GM18868 (cell line): ENCODE data around the gene TXNRD2.
"Not testable (repeated sequence)": the region's sequence is repeated elsewhere in the genome, so short reads cannot be mapped to it uniquely, and the experiment has no call there.

Experiments used
- ATAC-seq: cut with Tn5 transposase; IDR thresholded peaks from one replicate; pipeline ENCODE4 v1.9.1; 2021; ENCODE audit warnings: mild to moderate bottlenecking, moderate library complexity; ENCODE audit not compliant: unreplicated experiment

TXNRD2 gene

DNA sequence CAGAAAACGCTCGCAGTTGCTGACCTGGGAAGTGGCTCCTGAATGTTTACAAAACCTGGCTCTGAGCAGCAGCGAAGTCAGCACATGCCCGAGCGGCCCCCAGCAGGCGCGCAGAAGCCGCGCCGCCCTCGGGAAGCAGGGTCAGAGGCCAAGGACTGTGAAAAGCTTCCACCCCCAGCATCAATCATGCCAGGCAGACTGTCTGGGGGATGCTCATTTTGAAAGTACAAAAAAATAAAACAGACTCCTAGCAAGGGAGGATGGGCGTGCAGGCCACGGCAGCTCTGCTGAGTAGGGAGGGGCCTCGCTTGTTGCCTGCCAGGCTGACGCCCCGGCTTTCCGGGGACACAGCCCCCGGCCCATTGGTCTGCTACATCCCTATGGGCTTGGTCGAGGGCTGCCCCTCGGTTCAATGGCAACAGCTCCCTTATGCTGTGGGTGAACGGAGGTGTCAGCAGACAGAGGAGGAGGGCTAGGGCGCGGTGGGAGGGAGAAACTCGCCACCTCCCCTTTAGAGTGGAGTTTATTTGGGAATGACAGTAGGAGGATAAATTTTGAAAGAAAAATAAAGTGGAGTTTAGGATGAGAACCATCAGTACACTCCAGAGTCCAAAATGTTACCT, 49.2 kb downstream of the TXNRD2 start:
- ATAC-seq = peak; percentile 31

- peak; percentile 55 for ATAC-seq
These were observed 50.0 kb downstream of the TXNRD2 start for GRCh38 chr22:19891317-19892256.

- no peak for ATAC-seq
These were observed 50.9 kb downstream of the TXNRD2 start for GRCh38 chr22:19890502-19891316.

DNA sequence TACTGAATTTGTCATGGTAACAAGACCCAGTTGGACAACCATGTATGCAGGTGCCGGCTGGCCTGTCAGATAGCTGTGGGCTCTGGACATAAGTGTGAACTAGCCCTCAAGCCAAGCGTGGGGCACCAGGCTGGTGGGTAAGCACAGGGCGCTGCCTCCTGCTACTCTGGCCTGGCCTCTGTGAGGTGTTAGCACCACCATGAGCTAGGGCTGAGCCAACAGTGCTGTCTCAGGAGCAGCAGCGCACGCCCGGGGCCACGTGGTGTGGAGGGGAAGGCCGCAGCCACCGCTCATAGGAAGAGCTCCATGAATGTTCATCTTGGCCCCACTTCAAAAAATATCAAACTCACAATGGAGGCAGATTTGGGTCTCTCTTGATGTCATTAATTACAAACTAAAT, 51.7 kb downstream of the TXNRD2 start:
- no peak for ATAC-seq

- no peak for ATAC-seq
These were observed 53.4 kb downstream of the TXNRD2 start for GRCh38 chr22:19888131-19888746.

DNA sequence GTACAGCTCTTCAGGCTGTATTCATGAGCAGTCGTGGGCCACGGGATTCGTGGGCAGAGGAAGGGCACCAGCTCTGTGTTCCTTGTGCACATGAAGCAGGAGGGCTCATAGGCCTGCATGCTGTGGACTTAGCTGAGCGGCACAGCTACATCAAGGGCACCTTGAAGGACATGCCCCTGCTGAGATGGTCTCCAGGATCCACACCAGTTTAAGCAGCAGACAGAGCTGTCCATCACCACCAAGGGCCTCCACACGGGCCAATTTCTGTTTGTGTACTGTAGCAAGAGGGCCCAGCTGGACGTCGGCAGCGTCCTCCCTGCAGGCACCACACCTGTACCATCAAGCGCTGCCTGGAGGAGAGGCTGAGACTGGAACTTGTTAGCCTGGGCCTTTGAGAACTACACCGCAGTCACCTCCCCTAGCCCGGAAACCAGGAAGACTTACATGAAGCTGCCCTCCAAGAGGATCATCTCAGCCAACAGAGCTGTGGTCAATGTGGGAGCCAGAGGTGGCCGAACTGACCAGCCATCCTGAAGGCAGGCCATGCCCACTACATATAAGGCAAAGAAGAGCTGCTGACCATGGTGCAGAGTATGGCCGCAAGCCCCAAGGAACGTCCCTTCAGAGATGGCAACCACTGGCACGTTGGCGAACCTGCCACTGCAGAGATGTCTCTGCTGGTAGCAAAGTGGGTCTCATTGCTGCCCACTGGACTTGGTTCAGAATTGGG, 54.2 kb downstream of the TXNRD2 start:
- no peak for ATAC-seq

GRCh38 chr22:19886605-19887255, 54.9 kb downstream of the TXNRD2 start:
- ATAC-seq = no peak

GRCh38 chr22:19885841-19886592, 55.6 kb downstream of the TXNRD2 start:
- no peak for ATAC-seq

DNA sequence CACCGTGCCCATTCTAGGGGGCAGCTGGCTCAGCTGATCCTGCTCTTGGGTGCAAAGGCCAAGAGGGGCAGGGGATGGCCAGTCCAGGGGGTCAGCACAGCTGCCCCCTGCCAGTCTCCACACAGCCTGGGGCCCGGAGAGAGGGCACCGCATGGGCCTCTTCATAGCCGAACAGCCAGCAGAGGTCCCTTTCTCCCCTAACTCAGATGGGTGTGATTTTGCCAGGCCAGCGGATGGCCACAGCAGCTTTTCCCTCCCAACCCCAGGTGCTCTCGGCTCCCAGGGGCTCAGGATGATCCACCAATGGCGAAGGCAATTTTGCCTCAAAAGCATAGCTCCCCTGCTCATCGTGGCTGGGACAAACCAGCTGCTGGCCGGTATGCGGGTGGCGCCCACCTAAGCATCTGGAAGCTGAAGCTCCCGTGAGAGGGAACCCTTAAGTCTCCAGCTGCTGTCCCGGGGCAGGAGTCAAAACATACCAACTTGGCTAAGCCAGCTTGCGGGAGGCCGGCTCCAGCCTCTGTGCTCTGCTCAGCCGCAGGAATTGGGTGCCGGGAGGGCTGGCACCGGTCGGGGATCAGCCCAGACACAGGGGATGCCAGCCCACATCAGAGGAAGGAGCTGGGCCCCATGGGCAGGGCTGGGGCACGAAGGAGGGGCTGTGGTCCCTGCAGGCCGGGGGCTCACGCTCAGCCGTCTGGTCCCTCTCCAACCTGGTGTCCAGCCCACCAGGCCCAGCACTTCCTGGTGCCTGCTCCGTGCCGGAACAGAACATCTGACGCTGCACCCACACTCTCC, 56.5 kb downstream of the TXNRD2 start:
- ATAC-seq = no peak

DNA sequence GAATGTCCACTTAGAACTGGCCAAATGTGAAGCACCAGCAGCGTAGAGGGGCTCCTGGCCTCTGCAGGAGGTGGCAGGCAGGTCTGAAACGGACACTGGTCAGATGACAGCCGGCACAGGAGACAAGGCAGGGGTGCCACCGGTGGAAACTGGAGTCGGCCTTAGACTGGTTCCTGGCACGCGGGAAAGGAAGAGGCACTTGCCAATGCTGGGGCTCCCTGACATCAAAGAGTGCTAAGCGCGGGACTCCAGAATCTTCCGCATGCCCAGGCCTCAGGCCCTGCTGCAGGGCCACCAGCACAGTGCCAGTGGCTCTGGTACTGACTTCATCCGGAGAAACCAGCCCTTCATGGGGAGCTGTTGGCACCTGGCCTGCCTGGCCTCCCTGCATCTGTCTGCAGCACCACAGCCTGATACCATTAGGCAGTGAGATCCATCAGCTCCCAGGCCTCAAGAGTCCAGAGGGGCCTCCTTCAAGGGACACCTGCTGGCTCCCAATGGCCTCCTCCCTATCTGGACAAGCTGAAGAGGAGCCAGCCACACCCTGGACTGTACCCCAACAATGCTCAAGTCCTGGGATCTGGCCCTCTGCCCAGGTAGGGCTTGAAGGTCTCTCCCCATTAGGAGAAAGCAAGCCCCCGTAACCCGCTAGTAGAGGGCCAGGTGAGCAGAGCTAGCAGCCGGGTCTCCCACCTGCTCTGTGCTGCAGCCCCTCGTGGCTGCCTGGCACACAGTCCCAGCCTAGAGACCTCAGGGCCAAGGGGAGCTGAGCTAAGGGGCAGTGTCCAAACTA, 57.3 kb downstream of the TXNRD2 start:
- no peak for ATAC-seq

DNA sequence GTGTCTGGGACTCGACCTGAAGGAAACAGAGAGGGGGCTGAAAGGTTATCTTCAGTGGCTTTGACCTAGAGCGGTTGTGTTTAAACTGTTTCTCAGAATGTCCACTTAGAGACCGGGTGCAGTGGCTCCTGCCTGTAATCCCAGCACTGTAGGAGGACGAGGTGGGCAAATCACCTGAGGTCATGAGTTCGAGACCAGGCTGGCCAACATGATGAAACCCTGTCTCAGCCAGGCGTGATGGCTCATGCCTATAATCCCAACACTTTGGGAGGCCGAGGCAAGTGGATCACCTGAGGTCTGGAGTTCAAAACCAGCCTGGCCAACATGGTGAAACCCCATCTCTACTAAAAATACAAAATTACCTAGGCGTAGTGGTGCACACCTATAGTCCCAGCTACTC, 58.2 kb downstream of the TXNRD2 start:
- not testable (repeated sequence) for ATAC-seq

DNA sequence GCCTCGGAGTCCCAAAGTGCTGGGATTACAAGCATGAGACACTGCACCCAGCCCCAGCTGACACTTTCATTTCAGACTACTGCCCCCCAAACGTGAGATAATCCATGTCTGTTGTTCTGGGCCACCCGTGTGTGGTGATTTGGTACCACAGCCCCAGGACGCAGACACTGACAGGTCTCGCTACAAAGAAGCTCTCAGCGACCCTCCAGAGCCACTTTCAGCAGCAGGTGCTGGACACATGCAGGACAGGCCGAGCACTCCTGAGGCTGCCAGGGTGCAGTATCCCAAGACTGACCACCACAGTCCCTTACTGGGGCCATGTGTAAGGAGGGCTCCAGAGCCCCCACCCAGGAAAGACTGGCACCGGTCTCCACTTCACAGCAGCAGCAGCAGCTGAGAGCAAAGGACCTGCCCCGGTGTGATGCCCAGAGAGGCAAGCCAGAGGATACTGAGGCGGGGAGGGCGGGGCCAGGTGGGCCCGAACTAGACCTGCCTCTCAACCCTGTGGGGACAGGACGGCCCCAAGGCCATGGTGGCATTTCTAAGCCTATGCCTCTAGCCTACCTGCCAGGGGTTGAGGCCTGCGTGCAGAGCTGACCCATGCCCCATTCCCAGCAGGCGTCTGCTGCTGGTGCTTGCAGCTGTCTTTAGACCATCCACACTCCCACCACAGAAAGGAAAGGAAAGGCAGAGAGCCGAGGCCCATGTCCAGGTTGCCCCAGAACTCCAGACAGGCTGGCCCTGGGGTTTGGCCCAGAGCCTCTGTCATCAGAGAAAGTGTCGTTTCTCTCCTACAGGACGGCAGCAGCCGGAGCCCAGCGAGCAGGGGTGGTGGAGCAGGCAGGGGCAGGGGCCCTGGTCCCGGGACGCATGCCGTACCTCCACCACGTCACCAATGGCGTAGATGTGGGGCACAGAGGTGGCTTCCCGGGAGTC, 58.9 kb downstream of the TXNRD2 start:
- ATAC-seq = no peak

DNA sequence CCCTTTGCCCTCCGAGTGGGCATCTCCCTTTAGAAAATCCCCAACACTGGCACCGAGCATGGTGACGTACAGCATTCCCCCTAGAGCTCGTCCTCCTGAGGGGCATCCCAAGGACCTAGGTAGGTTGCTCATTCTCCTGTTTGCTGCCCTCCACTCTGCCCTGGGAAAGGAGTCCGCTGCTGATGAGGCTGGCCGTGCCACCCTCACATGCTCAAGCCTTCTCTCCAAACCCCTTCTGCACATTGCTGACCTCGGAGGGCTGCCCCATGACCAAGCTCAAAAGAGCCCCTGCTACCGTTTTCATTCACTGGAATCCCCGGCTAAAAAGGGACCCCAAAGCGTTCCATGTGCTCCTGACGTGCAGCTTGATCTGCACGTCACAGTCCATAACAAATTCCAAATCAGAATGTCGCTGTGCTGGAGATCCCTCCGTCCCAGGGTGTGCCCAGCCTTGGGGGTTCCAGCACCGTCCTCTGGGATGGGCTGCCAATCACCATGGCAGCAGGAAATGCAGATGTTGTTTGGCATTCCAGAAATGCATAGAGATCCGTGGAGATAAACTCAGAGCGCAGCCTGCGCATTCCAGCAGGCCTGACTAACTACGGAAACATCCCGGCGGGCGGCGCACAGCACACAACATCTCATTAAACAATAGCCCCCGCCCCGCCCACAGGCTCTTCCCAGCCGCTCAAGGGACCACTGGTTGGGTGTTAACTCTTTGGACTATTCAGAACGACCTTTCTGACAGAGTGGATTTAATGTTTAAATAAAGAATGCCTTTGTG, 60.6 kb downstream of the TXNRD2 start:
- no peak for ATAC-seq

GRCh38 chr22:19879992-19880785, 61.4 kb downstream of the TXNRD2 start:
- no peak for ATAC-seq

- ATAC-seq = no peak
These were observed 62.0 kb downstream of the TXNRD2 start for GRCh38 chr22:19879643-19879991.
